IMR-90 (cell line): ENCODE results near the gene APOC1. TPM values are rescaled to one million over a fixed set of nuclear protein-coding genes. Genes with fewer than 3 reads are reported as not detected.

Experiments
- ATAC-seq: fragments of 200-7000 bp; cut with Tn5 transposase; 2 replicates; pipeline ENCODE4 v1.9.1; 2020; ENCODE audit warnings: low read depth, mild to moderate bottlenecking, moderate library complexity
- BruUV-seq: library from RNA; stranded (reverse); fragments of 400-500 nt; replicated peaks from 2 replicates; lab custom pipeline; 2021; lab: Mats Ljungman, UMichigan
- CTCF ChIA-PET: fragments of 300-600 bp; formaldehyde crosslinking; extraction: SDS; loops from one replicate; lab custom pipeline; 2021; ENCODE audit warnings: antibody characterized with exemption; lab: Yijun Ruan, JAX
- POLR2A ChIA-PET: fragments of 300-600 bp; sonication (Branson Sonifier 250); formaldehyde crosslinking; loops from one replicate; lab custom pipeline; 2022; ENCODE audit warnings: antibody characterized with exemption; ENCODE audit not compliant: unreplicated experiment; lab: Charles Lee
- DNase-seq: peaks from one replicate; pipeline ENCODE4 v3.0.0; 2013
- H2AFZ ChIP-seq: replicated peaks from 2 replicates; pipeline ENCODE3; 2013; ENCODE audit warnings: low read length, mild to moderate bottlenecking; ENCODE audit not compliant: poor library complexity
- H2AK5ac ChIP-seq: 2 replicates; pipeline ENCODE4 v1.6.1; 2013; ENCODE audit warnings: low read depth, low read length, inconsistent platforms
- H2AK9ac ChIP-seq: replicated peaks from 2 replicates; pipeline ENCODE3; 2013; ENCODE audit warnings: mild to moderate bottlenecking, low read depth, low read length, moderate library complexity; ENCODE audit not compliant: poor library complexity
- H2BK120ac ChIP-seq: 2 replicates; pipeline ENCODE4 v1.6.1; 2013; ENCODE audit warnings: low read depth, low read length, inconsistent platforms
- H2BK15ac ChIP-seq: 3 replicates; pipeline ENCODE4 v1.6.1; 2013; ENCODE audit warnings: low read depth, low read length, inconsistent platforms
- H2BK20ac ChIP-seq: 2 replicates; pipeline ENCODE4 v1.6.1; 2013; ENCODE audit warnings: low read depth, mild to moderate bottlenecking, inconsistent platforms, low read length, moderate library complexity
- H2BK5ac ChIP-seq: 2 replicates; pipeline ENCODE4 v1.6.1; 2013; ENCODE audit warnings: mild to moderate bottlenecking, low read depth, low read length, inconsistent platforms; ENCODE audit not compliant: poor library complexity, severe bottlenecking
- H3K14ac ChIP-seq: replicated peaks from 2 replicates; pipeline ENCODE4 v1.6.1; 2013; ENCODE audit warnings: low read depth, low read length, inconsistent platforms
- H3K18ac ChIP-seq: 2 replicates; pipeline ENCODE4 v1.6.1; 2013; ENCODE audit warnings: low read depth, low read length, control low read depth
- H3K23ac ChIP-seq: 2 replicates; pipeline ENCODE4 v1.6.1; 2013; ENCODE audit warnings: low read depth, low read length, inconsistent platforms
- H3K27ac ChIP-seq: 2 replicates; pipeline ENCODE4 v1.5.1; 2013; ENCODE audit warnings: mild to moderate bottlenecking, control low read depth, low read length; ENCODE audit not compliant: insufficient read depth
- H3K27me3 ChIP-seq: 2 replicates; pipeline ENCODE4 v1.6.1; 2013; ENCODE audit warnings: low read length; ENCODE audit not compliant: control insufficient read depth, insufficient read depth
- H3K36me3 ChIP-seq: 2 replicates; pipeline ENCODE4 v1.6.1; 2013; ENCODE audit warnings: low read length, mixed read lengths; ENCODE audit not compliant: control insufficient read depth, insufficient read depth
- H3K4ac ChIP-seq: 2 replicates; pipeline ENCODE4 v1.6.1; 2013; ENCODE audit warnings: low read depth, low read length, inconsistent platforms
- H3K4me1 ChIP-seq: 2 replicates; pipeline ENCODE4 v1.6.1; 2013; ENCODE audit warnings: low read length, mixed read lengths; ENCODE audit not compliant: control insufficient read depth, insufficient read depth
- H3K4me2 ChIP-seq: 2 replicates; pipeline ENCODE4 v1.6.1; 2013; ENCODE audit warnings: low read depth, mild to moderate bottlenecking, control low read depth, low read length, moderate library complexity
- H3K4me3 ChIP-seq: 2 replicates; pipeline ENCODE4 v1.5.1; 2013; ENCODE audit warnings: low read depth, mild to moderate bottlenecking, control low read depth, low read length, moderate library complexity; ENCODE audit not compliant: insufficient read depth
- H3K56ac ChIP-seq: 2 replicates; pipeline ENCODE4 v1.6.1; 2013; ENCODE audit warnings: low read length, inconsistent platforms; ENCODE audit not compliant: insufficient read depth; ENCODE audit errors: extremely low read depth
- H3K79me1 ChIP-seq, 2 experiments: 2 replicates each; pipeline ENCODE4 v1.6.1; 2013; ENCODE audit warnings: low read length in 2 of 2, inconsistent platforms in 1 of 2, low read depth in 1 of 2
- H3K9ac ChIP-seq: 2 replicates; pipeline ENCODE4 v1.6.1; 2013; ENCODE audit warnings: low read depth, low read length, control low read depth
- H3K9me1 ChIP-seq: 2 replicates; pipeline ENCODE4 v1.6.1; 2013; ENCODE audit warnings: low read length, inconsistent platforms; ENCODE audit not compliant: insufficient read depth
- H3K9me3 ChIP-seq: 2 replicates; pipeline ENCODE4 v1.6.1; 2013; ENCODE audit warnings: low read length; ENCODE audit not compliant: control insufficient read depth, insufficient read depth
- H4K20me1 ChIP-seq: 2 replicates; pipeline ENCODE4 v1.6.1; 2013; ENCODE audit warnings: low read length, inconsistent platforms; ENCODE audit not compliant: insufficient read depth
- H4K5ac ChIP-seq: 2 replicates; pipeline ENCODE4 v1.6.1; 2013; ENCODE audit warnings: mild to moderate bottlenecking, low read depth, low read length, control low read depth
- H4K8ac ChIP-seq, 2 experiments: 2 replicates each; pipeline ENCODE4 v1.6.1; 2013; ENCODE audit warnings: low read depth in 2 of 2, low read length in 2 of 2, control low read depth in 1 of 2, inconsistent platforms in 1 of 2
- H4K91ac ChIP-seq: 2 replicates; pipeline ENCODE4 v1.6.1; 2013; ENCODE audit warnings: low read depth, low read length, inconsistent platforms; ENCODE audit not compliant: insufficient read depth
- CHD1 ChIP-seq: IDR thresholded peaks from 2 replicates; pipeline ENCODE4 v1.6.1; 2012; ENCODE audit warnings: low read depth, low read length, improper control_type of control experiment
- CTCF ChIP-seq: conservative IDR thresholded peaks from 2 replicates; pipeline ENCODE4 v1.5.1; 2012; ENCODE audit warnings: mild to moderate bottlenecking, low read depth, low read length, improper control_type of control experiment
- FOS ChIP-seq: fragments of 150-350 bp; IDR thresholded peaks from 2 replicates; pipeline ENCODE4 v1.6.1; 2016; ENCODE audit warnings: low read depth, low read length
- MAFK ChIP-seq: IDR thresholded peaks from 2 replicates; pipeline ENCODE4 v1.6.1; 2012; ENCODE audit warnings: low read depth, low read length, improper control_type of control experiment
- MAZ ChIP-seq: IDR thresholded peaks from 2 replicates; pipeline ENCODE4 v1.6.1; 2012; ENCODE audit warnings: low read depth, mild to moderate bottlenecking, low read length, improper control_type of control experiment, moderate library complexity, borderline replicate concordance
- NFE2L2 ChIP-seq: fragments of 150-350 bp; IDR thresholded peaks from 2 replicates; pipeline ENCODE4 v1.6.1; 2016; ENCODE audit warnings: low read depth, mild to moderate bottlenecking, low read length
- POLR2A ChIP-seq: IDR thresholded peaks from 2 replicates; pipeline ENCODE4 v1.6.1; 2012; ENCODE audit warnings: mild to moderate bottlenecking, low read depth, low read length
- RAD21 ChIP-seq: IDR thresholded peaks from 2 replicates; pipeline ENCODE4 v1.6.1; 2012; ENCODE audit warnings: low read length, improper control_type of control experiment
- RCOR1 ChIP-seq: IDR thresholded peaks from 2 replicates; pipeline ENCODE4 v1.6.1; 2012; ENCODE audit warnings: mild to moderate bottlenecking, low read length, improper control_type of control experiment; ENCODE audit not compliant: insufficient replicate concordance
- WGBS, 2 experiments: methylation state at CpG; one replicate each; pipeline versions ENCODE4 v1.1.5 to v1.1.7; 2013; ENCODE audit warnings: missing lambda C conversion rate in 2 of 2; ENCODE audit not compliant: insufficient read length in 1 of 2; ENCODE audit errors: extremely low coverage in 2 of 2; 5-methylcytosine and 5-hydroxymethylcytosine counted together
- dilution Hi-C: fragments of 300-500 bp; cut with HindIII; formaldehyde crosslinking; loops from one replicate; pipeline ENCODE4 v1.14.3; 2018; ENCODE audit warnings: low sequenced_read_pairs; ENCODE audit not compliant: unreplicated experiment
- in situ Hi-C: fragments of 300-500 bp; cut with MboI; formaldehyde crosslinking; loops from 3 replicates; pipeline ENCODE4 v1.14.3; 2019; ENCODE audit warnings: low sequenced_read_pairs, inconsistent platforms, mixed read lengths
- intact Hi-C: fragments of 100-400 bp; cut with micrococcal nuclease; formaldehyde crosslinking; loops from 2 replicates; pipeline ENCODE4 v1.10.0; 2022
- polyA plus RNA-seq, 3 experiments: library from polyadenylated mRNA; depleted of rRNA; stranded (reverse); fragments of >200 nt; gene quantifications; 2 replicates each; pipeline ENCODE4 v1.2.3, GENCODE V29; 2012; ENCODE audit warnings: low replicate concordance in 1 of 3
- total RNA-seq: library from RNA; depleted of rRNA; stranded (reverse); fragments of >200 nt; gene quantifications from 2 replicates; pipeline ENCODE4 v1.2.3, GENCODE V29; 2012
- TF ChIP-seq, protein P1 (sequence below): fragments of 150-350 bp; IDR thresholded peaks from 2 replicates; pipeline ENCODE4 v1.6.1; 2017; ENCODE audit warnings: mild to moderate bottlenecking, antibody characterized with exemption, low read length, low read depth

APOC1 gene
- total and polyA plus RNA-seq, 2 of the 4 experiments (the other 2 are of a cell fraction) = 1.1 TPM; not detected in 1

DNA sequence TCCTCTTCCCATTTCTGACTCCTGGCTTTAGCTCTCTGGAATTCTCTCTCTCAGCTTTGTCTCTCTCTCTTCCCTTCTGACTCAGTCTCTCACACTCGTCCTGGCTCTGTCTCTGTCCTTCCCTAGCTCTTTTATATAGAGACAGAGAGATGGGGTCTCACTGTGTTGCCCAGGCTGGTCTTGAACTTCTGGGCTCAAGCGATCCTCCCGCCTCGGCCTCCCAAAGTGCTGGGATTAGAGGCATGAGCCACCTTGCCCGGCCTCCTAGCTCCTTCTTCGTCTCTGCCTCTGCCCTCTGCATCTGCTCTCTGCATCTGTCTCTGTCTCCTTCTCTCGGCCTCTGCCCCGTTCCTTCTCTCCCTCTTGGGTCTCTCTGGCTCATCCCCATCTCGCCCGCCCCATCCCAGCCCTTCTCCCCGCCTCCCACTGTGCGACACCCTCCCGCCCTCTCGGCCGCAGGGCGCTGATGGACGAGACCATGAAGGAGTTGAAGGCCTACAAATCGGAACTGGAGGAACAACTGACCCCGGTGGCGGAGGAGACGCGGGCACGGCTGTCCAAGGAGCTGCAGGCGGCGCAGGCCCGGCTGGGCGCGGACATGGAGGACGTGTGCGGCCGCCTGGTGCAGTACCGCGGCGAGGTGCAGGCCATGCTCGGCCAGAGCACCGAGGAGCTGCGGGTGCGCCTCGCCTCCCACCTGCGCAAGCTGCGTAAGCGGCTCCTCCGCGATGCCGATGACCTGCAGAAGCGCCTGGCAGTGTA, 6.2 kb upstream of the APOC1 start:
- in situ Hi-C loops = no loop called here
- no peak overlapping the region for H2AK5ac ChIP-seq
- dilution Hi-C loops = no loop called here
- 0 out of 2 replicates have a peak, but pooled peaks cover 4% of the 10 kb centered on the region for H4K20me1 ChIP-seq
- no peaks in the 10 kb centered on the region for H3K9me3 ChIP-seq
- H3K4me3 ChIP-seq = no peak overlapping the region
- H3K9me1 ChIP-seq = no peaks in the 10 kb centered on the region
- intact Hi-C loops = no loop called here
- TF ChIP-seq, protein P1, sequence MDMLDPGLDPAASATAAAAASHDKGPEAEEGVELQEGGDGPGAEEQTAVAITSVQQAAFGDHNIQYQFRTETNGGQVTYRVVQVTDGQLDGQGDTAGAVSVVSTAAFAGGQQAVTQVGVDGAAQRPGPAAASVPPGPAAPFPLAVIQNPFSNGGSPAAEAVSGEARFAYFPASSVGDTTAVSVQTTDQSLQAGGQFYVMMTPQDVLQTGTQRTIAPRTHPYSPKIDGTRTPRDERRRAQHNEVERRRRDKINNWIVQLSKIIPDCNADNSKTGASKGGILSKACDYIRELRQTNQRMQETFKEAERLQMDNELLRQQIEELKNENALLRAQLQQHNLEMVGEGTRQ = no peak
- no peak for TF ChIP-seq NFE2L2
- TF ChIP-seq MAFK = no peak
- TF ChIP-seq CHD1 = no peak
- TF ChIP-seq FOS = no peak
- TF ChIP-seq CTCF = no peak
- no peak for TF ChIP-seq RCOR1
- no peak for TF ChIP-seq MAZ
- TF ChIP-seq RAD21 = no peak
- TF ChIP-seq POLR2A = no peak
- H4K5ac ChIP-seq = no peak overlapping the region
- no peak overlapping the region for H3K4me2 ChIP-seq
- no peak overlapping the region for H2AFZ ChIP-seq
- H4K91ac ChIP-seq = no peak overlapping the region
- BruUV-seq = no TSS peak
- H3K56ac ChIP-seq = no peak overlapping the region
- H3K36me3 ChIP-seq = no peaks in the 10 kb centered on the region
- ChIA-PET POLR2A (no interaction called here), CTCF (interaction anchor here (1.1 to 1.2 kb wide), 2 partner anchors 44 to 151 kb away, joined by 3 read pairs; no protein-coding TSS in a partner anchor)
- no peak overlapping the region for H4K8ac ChIP-seq
- ATAC-seq (no peak), DNase-seq (no peak)
- no peak overlapping the region for H2BK5ac ChIP-seq
- no peak overlapping the region for H3K9ac ChIP-seq
- H3K27me3 ChIP-seq = peaks cover 8% of the 10 kb centered on the region
- H3K14ac ChIP-seq = no peak overlapping the region
- WGBS, 2 experiments = 89% methylated on average over 24 of the region's 46 CpGs; no CpG with 5 or more reads in 1 of the 2 experiments
- H3K18ac ChIP-seq = no peak overlapping the region
- no peak overlapping the region for H2BK20ac ChIP-seq
- H3K23ac ChIP-seq = no peak overlapping the region
- no peak overlapping the region for H2BK120ac ChIP-seq
- no peaks in the 10 kb centered on the region; a peak in 1 of 4 replicates for H3K79me1 ChIP-seq
- H3K27ac ChIP-seq = no peak overlapping the region
- H2BK15ac ChIP-seq = no peak overlapping the region
- no peak overlapping the region for H2AK9ac ChIP-seq
- no peak overlapping the region for H3K4ac ChIP-seq
- H3K4me1 ChIP-seq = peaks cover 14% of the 10 kb centered on the region
